Keratinocyte (primary cell): Measurements from ENCODE around the gene L3MBTL4. TPM values are rescaled to one million over a fixed set of nuclear protein-coding genes. Genes with fewer than 3 reads are reported as not detected.

Source experiments
- DNase-seq: peaks from one replicate; pipeline ENCODE4 v3.0.0-alpha.2; 2011; ENCODE audit warnings: low read depth, missing footprints, low spot score
- FAIRE-seq: peaks from 2 replicates; lab custom pipeline; 2011; peaks lifted over from hg19 to GRCh38; lab: Jason Lieb, UNC
- H2AFZ ChIP-seq: 2 replicates; pipeline ENCODE4 v1.6.0; 2012; ENCODE audit warnings: low read length, control low read depth, inconsistent platforms; ENCODE audit not compliant: control insufficient read depth
- H3K27ac ChIP-seq: 2 replicates; pipeline ENCODE4 v1.5.1; 2011; ENCODE audit warnings: low read length; ENCODE audit not compliant: control insufficient read depth, insufficient read depth
- H3K27me3 ChIP-seq: 3 replicates; pipeline ENCODE4 v1.6.0; 2011; ENCODE audit warnings: low read length; ENCODE audit not compliant: control insufficient read depth, insufficient read depth; ENCODE audit errors: extremely low read depth
- H3K36me3 ChIP-seq, 2 experiments: 2 replicates in 1 of 2; 3 replicates in 1 of 2; pipeline ENCODE4 v1.5.1; 2011; ENCODE audit warnings: low read length in 2 of 2, mild to moderate bottlenecking in 1 of 2; ENCODE audit not compliant: control insufficient read depth in 2 of 2, insufficient read depth in 2 of 2; ENCODE audit errors: extremely low read depth in 1 of 2
- H3K4me1 ChIP-seq: 3 replicates; pipeline ENCODE4 v1.5.1; 2011; ENCODE audit warnings: low read length; ENCODE audit not compliant: control insufficient read depth, insufficient read depth; ENCODE audit errors: extremely low read depth
- H3K4me2 ChIP-seq: 3 replicates; pipeline ENCODE4 v1.6.0; 2011; ENCODE audit warnings: low read depth, low read length; ENCODE audit not compliant: control insufficient read depth, insufficient read depth; ENCODE audit errors: extremely low read depth
- H3K4me3 ChIP-seq, 3 experiments: fragments of 200-600 bp in 1 of 3; sonication (generic) in 1 of 3; 2 replicates in 2 of 3; 3 replicates in 1 of 3; pipeline ENCODE4 v1.5.1; 2011 to 2016; ENCODE audit warnings: low read length in 3 of 3, mild to moderate bottlenecking in 3 of 3, control low read depth in 2 of 3, inconsistent platforms in 1 of 3, low read depth in 1 of 3, mixed read lengths in 1 of 3, mixed run types in 1 of 3, moderate library complexity in 1 of 3; ENCODE audit not compliant: control insufficient read depth in 2 of 3, insufficient read depth in 2 of 3; ENCODE audit errors: extremely low read depth in 1 of 3
- H3K79me2 ChIP-seq: 2 replicates; pipeline ENCODE4 v1.6.0; 2012; ENCODE audit warnings: low read length; ENCODE audit not compliant: control insufficient read depth, insufficient read depth
- H3K9ac ChIP-seq: 3 replicates; pipeline ENCODE4 v1.6.0; 2011; ENCODE audit warnings: low read length; ENCODE audit not compliant: control insufficient read depth, insufficient read depth; ENCODE audit errors: extremely low read depth
- H3K9me1 ChIP-seq: 3 replicates; pipeline ENCODE4 v1.6.0; 2011; ENCODE audit warnings: low read length; ENCODE audit not compliant: control insufficient read depth, insufficient read depth; ENCODE audit errors: extremely low read depth
- H3K9me3 ChIP-seq: 2 replicates; pipeline ENCODE4 v1.5.1; 2012; ENCODE audit warnings: low read depth, low read length; ENCODE audit not compliant: control insufficient read depth
- H4K20me1 ChIP-seq: 3 replicates; pipeline ENCODE4 v1.6.0; 2011; ENCODE audit warnings: low read length; ENCODE audit not compliant: control insufficient read depth, insufficient read depth; ENCODE audit errors: extremely low read depth
- EZH2 ChIP-seq: IDR thresholded peaks from one replicate; pipeline ENCODE4 v1.6.1; 2012; ENCODE audit warnings: inconsistent platforms, mild to moderate bottlenecking, low read length, moderate library complexity
- dilution Hi-C: fragments of 300-500 bp; cut with MboI; formaldehyde crosslinking; loops from one replicate; pipeline ENCODE4 v1.7.0; 2020; ENCODE audit warnings: low sequenced_read_pairs; ENCODE audit not compliant: extremely low pct_ligation_motif_present
- polyA plus RNA-seq, 5 experiments: library from polyadenylated mRNA; depleted of rRNA in 3 of 5; stranded (reverse) in 3 of 5; stranded (forward) in 1 of 5; unstranded in 1 of 5; fragments of >200 nt; gene quantifications; 1 replicate in 1 of 5; 2 replicates in 3 of 5; 3 replicates in 1 of 5; pipeline versions ENCODE4 v1.2.1 to v1.2.3, GENCODE V29; 2011 to 2012; ENCODE audit warnings: missing spikeins in 2 of 5, low read depth in 1 of 5, low replicate concordance in 1 of 5
- TF ChIP-seq, protein P1 (sequence below), 3 experiments: IDR thresholded peaks in 1 of 3; conservative IDR thresholded peaks in 1 of 3; optimal IDR thresholded peaks in 1 of 3; 2 replicates in 2 of 3; 3 replicates in 1 of 3; pipeline versions ENCODE3 to v1.5.1; 2011; ENCODE audit warnings: low read length in 3 of 3, mild to moderate bottlenecking in 3 of 3, moderate library complexity in 2 of 3, control low read depth in 1 of 3, inconsistent platforms in 1 of 3; ENCODE audit not compliant: insufficient read depth in 2 of 3; ENCODE audit errors: extremely low read depth in 1 of 3

The L3MBTL4 gene
- polyA plus RNA-seq, 1 donor (not counting 4 experiments of a cell fraction or from before 2014, with no cell fraction given) = 0.17 TPM

DNA sequence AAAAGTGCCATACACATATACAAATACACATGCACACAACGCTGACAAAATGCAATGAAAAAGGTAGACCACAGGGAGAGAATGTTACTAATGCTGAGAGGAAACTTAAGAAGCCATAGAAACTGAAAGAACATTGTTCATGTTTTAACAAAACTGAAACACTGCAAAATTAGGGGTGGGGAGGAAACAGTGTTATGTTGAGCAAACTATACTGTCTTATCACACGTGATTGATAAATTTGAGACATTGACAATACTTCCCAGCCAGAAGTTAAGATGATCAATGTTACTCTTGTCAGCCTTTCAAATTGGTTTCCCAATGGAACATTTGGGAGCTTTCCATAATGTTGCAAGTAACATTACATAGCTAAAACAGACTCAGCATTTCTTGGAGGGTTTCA lies 165.5 kb downstream of the L3MBTL4 start:
- no peak overlapping the region for H3K4me3 ChIP-seq
- dilution Hi-C loops = no loop called here
- no peaks in the 10 kb centered on the region for H3K36me3 ChIP-seq
- no peaks in the 10 kb centered on the region for H3K9me3 ChIP-seq
- H4K20me1 ChIP-seq = no peaks in the 10 kb centered on the region
- no peak for DNase-seq
- no peaks in the 10 kb centered on the region for H3K79me2 ChIP-seq
- no peak overlapping the region for H3K27ac ChIP-seq
- H3K4me2 ChIP-seq = no peak overlapping the region
- FAIRE-seq = no peak
- H3K27me3 ChIP-seq = no peaks in the 10 kb centered on the region
- TF ChIP-seq EZH2 = no peak
- TF ChIP-seq, protein P1, sequence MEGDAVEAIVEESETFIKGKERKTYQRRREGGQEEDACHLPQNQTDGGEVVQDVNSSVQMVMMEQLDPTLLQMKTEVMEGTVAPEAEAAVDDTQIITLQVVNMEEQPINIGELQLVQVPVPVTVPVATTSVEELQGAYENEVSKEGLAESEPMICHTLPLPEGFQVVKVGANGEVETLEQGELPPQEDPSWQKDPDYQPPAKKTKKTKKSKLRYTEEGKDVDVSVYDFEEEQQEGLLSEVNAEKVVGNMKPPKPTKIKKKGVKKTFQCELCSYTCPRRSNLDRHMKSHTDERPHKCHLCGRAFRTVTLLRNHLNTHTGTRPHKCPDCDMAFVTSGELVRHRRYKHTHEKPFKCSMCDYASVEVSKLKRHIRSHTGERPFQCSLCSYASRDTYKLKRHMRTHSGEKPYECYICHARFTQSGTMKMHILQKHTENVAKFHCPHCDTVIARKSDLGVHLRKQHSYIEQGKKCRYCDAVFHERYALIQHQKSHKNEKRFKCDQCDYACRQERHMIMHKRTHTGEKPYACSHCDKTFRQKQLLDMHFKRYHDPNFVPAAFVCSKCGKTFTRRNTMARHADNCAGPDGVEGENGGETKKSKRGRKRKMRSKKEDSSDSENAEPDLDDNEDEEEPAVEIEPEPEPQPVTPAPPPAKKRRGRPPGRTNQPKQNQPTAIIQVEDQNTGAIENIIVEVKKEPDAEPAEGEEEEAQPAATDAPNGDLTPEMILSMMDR (optimal IDR thresholded peaks at IDR 0.05 in 1 of 3, IDR thresholded peaks at IDR 0.05 in 1 of 3, conservative IDR thresholded peaks at IDR 0.05 in 1 of 3; ENCODE audit: extremely low read depth in 1 of 3, insufficient read depth in 2 of 3, low read length in 3 of 3) = no peak
- H3K4me1 ChIP-seq = no peaks in the 10 kb centered on the region
- no peaks in the 10 kb centered on the region for H3K9me1 ChIP-seq
- no peak overlapping the region for H2AFZ ChIP-seq
- H3K9ac ChIP-seq = no peak overlapping the region

DNA sequence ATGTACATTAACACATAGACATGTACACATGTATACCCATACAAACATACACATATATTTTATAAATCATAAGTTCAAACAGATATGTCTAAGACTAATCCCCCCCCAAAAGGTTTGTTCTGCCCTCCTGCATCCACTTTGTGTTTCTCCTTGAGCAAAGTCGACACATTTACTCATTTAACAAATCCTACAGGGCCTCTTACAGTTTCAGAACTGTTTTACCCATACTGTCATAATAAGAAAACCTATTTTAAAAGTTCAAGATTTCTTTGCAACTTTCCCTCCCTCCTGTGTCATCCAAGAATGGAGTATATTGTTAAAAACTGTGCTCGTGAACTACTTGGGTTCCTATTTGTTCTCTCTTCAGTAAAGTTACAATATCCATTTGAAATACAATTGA lies 166.7 kb downstream of the L3MBTL4 start:
- no peaks in the 10 kb centered on the region for H3K79me2 ChIP-seq
- no peak overlapping the region for H3K9ac ChIP-seq
- H3K4me3 ChIP-seq = no peak overlapping the region
- TF ChIP-seq EZH2 = no peak
- TF ChIP-seq, protein P1 (optimal IDR thresholded peaks at IDR 0.05 in 1 of 3, IDR thresholded peaks at IDR 0.05 in 1 of 3, conservative IDR thresholded peaks at IDR 0.05 in 1 of 3; ENCODE audit: extremely low read depth in 1 of 3, insufficient read depth in 2 of 3, low read length in 3 of 3) = no peak
- H3K4me1 ChIP-seq = no peaks in the 10 kb centered on the region
- no peaks in the 10 kb centered on the region for H3K9me1 ChIP-seq
- H3K4me2 ChIP-seq = no peak overlapping the region
- H3K36me3 ChIP-seq = no peaks in the 10 kb centered on the region
- H3K27me3 ChIP-seq = no peaks in the 10 kb centered on the region
- dilution Hi-C loops = no loop called here
- DNase-seq (no peak), FAIRE-seq (no peak)
- H3K9me3 ChIP-seq = no peaks in the 10 kb centered on the region
- H4K20me1 ChIP-seq = no peaks in the 10 kb centered on the region
- no peak overlapping the region for H2AFZ ChIP-seq
- no peak overlapping the region for H3K27ac ChIP-seq
